ENCODE measurements around the gene SLC35A4. TPM values are rescaled to one million over a fixed set of nuclear protein-coding genes. Genes with fewer than 3 reads are reported as not detected.

Gene SLC35A4

GRCh38 chr5:140611020-140611521, 46.4 kb downstream of the SLC35A4 start:
- no peak overlapping the region for H2AK5ac ChIP-seq (ENCODE audit: low read length, severe bottlenecking)
- no peak overlapping the region for H2AFZ ChIP-seq (ENCODE audit: low read depth, low read length)
- H3K18ac ChIP-seq (ENCODE audit: low read depth in 1 of 2, low read length in 2 of 2) = no peak overlapping the region
- H4K91ac ChIP-seq (ENCODE audit: low read length) = no peak overlapping the region
- no peaks in the 10 kb centered on the region for H3K36me3 ChIP-seq (ENCODE audit: control insufficient read depth in 1 of 2, insufficient read depth in 2 of 2, low read depth in 1 of 2, low read length in 2 of 2)
- H2BK15ac ChIP-seq (ENCODE audit: low read depth, poor library complexity, severe bottlenecking) = no peak overlapping the region
- 75% methylated on average over 1 of the region's 2 CpGs for WGBS
- peak overlapping the region; percentile 14 for H3K9ac ChIP-seq (ENCODE audit: low read length)
- no peak overlapping the region for H3K4ac ChIP-seq (ENCODE audit: low read depth in 1 of 2, low read length in 2 of 2)
- no peak for DNase-seq
- no peak overlapping the region for H3K4me3 ChIP-seq (ENCODE audit: insufficient read depth in 1 of 2, low read depth in 1 of 2, low read length in 2 of 2)
- no peak overlapping the region for H2BK12ac ChIP-seq (ENCODE audit: low read length in 2 of 2)
- H3K4me1 ChIP-seq (ENCODE audit: control insufficient read depth, insufficient read depth, low read depth, low read length) = no peaks in the 10 kb centered on the region
- H3K27me3 ChIP-seq (ENCODE audit: control insufficient read depth in 1 of 2, insufficient read depth in 1 of 2, low read length in 2 of 2) = peaks cover 0 to 5% of the 10 kb centered on the region in 2 experiments
- H3K79me1 ChIP-seq (replicated peaks; ENCODE audit: low read length, poor library complexity, severe bottlenecking) = no peaks in the 10 kb centered on the region
- no peaks in the 10 kb centered on the region for H3K9me3 ChIP-seq (ENCODE audit: control insufficient read depth, low read length)
- H4K8ac ChIP-seq (ENCODE audit: low read length) = no peak overlapping the region
- no peak overlapping the region for H2BK5ac ChIP-seq (ENCODE audit: low read depth, low read length, poor library complexity, severe bottlenecking)
- H3K23ac ChIP-seq (ENCODE audit: low read length in 2 of 2) = no peak overlapping the region
- no peak overlapping the region for H3K4me2 ChIP-seq (ENCODE audit: low read length, poor library complexity, severe bottlenecking)
- H2BK120ac ChIP-seq (ENCODE audit: low read depth, low read length) = no peak overlapping the region
- H3K14ac ChIP-seq (ENCODE audit: low read length in 2 of 2) = no peak overlapping the region
- no peak overlapping the region for H3K27ac ChIP-seq (ENCODE audit: low read length, poor library complexity, severe bottlenecking)

Small RNA genes within 50 kb of the gene (small RNA-seq; reads per million reads assigned to genes)
- gene RF00279 (ENCODE audit: low read depth) = not detected
- not detected for gene RF00443 (ENCODE audit: low read depth)

Data from mesenchymal stem cell (in vitro differentiated cells and primary cell).